SK-N-SH (cell line): ENCODE measurements around the gene DDR1. TPM values are rescaled to one million over a fixed set of nuclear protein-coding genes. Genes with fewer than 3 reads are reported as not detected.

Source experiments
- CTCF ChIA-PET: fragments of 300-600, 350-600 bp; formaldehyde crosslinking; extraction: SDS; loops from one replicate; lab custom pipeline; 2021; lab: Yijun Ruan, JAX
- POLR2A ChIA-PET: fragments of 350-600 bp; sonication (Branson Sonifier 250); formaldehyde crosslinking; extraction: SDS; loops from one replicate; lab custom pipeline; 2020; ENCODE audit warnings: antibody characterized with exemption, inconsistent platforms; lab: Yijun Ruan, JAX
- DNase-seq: peaks from one replicate; pipeline ENCODE4 v3.0.0; 2012
- H2AFZ ChIP-seq: fragments of 200-600 bp; sonication (generic); 2 replicates; pipeline ENCODE4 v1.8.1; 2016; ENCODE audit warnings: antibody characterized with exemption, mild to moderate bottlenecking, low read depth
- H3F3A ChIP-seq: fragments of 200-600 bp; sonication (generic); replicated peaks from 2 replicates; pipeline ENCODE3; 2016; ENCODE audit warnings: antibody characterized with exemption, mild to moderate bottlenecking; ENCODE audit not compliant: insufficient read depth
- H3K27ac ChIP-seq, 2 experiments: fragments of 200-500 bp in 1 of 2; fragments of 200-600 bp in 1 of 2; sonication (Bioruptor generic) in 1 of 2; sonication (generic), shearing (Covaris generic) in 1 of 2; 2 replicates each; pipeline versions ENCODE4 v1.5.1 to v1.6.1; 2014 to 2016; ENCODE audit warnings: low read depth in 2 of 2, inconsistent platforms in 1 of 2, low read length in 1 of 2, mild to moderate bottlenecking in 1 of 2, mixed read lengths in 1 of 2
- H3K27me3 ChIP-seq: fragments of 200-600 bp; sonication (generic), shearing (Covaris generic); 2 replicates; pipeline ENCODE4 v1.6.1; 2016; ENCODE audit warnings: mixed run types; ENCODE audit not compliant: insufficient read depth
- H3K36me3 ChIP-seq, 2 experiments: fragments of 200-500 bp in 1 of 2; fragments of 200-600 bp in 1 of 2; sonication (Bioruptor generic) in 1 of 2; sonication (generic) in 1 of 2; replicated peaks in 1 of 2; 2 replicates each; pipeline versions ENCODE3 to v1.5.1; 2014 to 2016; ENCODE audit warnings: low read length in 1 of 2, mild to moderate bottlenecking in 1 of 2; ENCODE audit not compliant: insufficient read depth in 2 of 2, control insufficient read depth in 1 of 2
- H3K4me1 ChIP-seq, 2 experiments: fragments of 200-500 bp in 1 of 2; fragments of 200-600 bp in 1 of 2; sonication (Bioruptor generic) in 1 of 2; sonication (generic), shearing (Covaris generic) in 1 of 2; 2 replicates each; pipeline versions ENCODE4 v1.5.1 to v1.6.1; 2014 to 2016; ENCODE audit warnings: low read depth in 1 of 2, low read length in 1 of 2, mixed run types in 1 of 2; ENCODE audit not compliant: insufficient read depth in 2 of 2, control insufficient read depth in 1 of 2
- H3K4me2 ChIP-seq: fragments of 200-600 bp; sonication (generic), shearing (Covaris generic); 2 replicates; pipeline ENCODE4 v1.6.1; 2017; ENCODE audit warnings: mixed run types
- H3K4me3 ChIP-seq, 2 experiments: fragments of 200-500 bp in 1 of 2; fragments of 200-600 bp in 1 of 2; sonication (Bioruptor generic) in 1 of 2; sonication (generic), shearing (Covaris generic) in 1 of 2; 2 replicates each; pipeline versions ENCODE4 v1.5.1 to v1.8.1; 2014 to 2016; ENCODE audit warnings: low read depth in 2 of 2, inconsistent platforms in 1 of 2, low read length in 1 of 2, mild to moderate bottlenecking in 1 of 2, mixed read lengths in 1 of 2, moderate library complexity in 1 of 2
- H3K79me2 ChIP-seq: fragments of 200-600 bp; sonication (generic); 2 replicates; pipeline ENCODE4 v1.8.1; 2017; ENCODE audit warnings: mild to moderate bottlenecking; ENCODE audit not compliant: insufficient read depth
- H3K9ac ChIP-seq: fragments of 200-600 bp; sonication (generic); 2 replicates; pipeline ENCODE4 v1.6.1; 2017; ENCODE audit warnings: mixed run types
- H3K9me2 ChIP-seq: fragments of 200-600 bp; sonication (generic); 2 replicates; pipeline ENCODE4 v1.6.1; 2017; ENCODE audit warnings: mixed run types
- H3K9me3 ChIP-seq: fragments of 200-600 bp; sonication (generic); 2 replicates; pipeline ENCODE4 v1.6.1; 2017; ENCODE audit warnings: mixed run types, mild to moderate bottlenecking, moderate library complexity
- H4K20me1 ChIP-seq: fragments of 200-600 bp; sonication (generic); 2 replicates; pipeline ENCODE4 v1.6.1; 2017; ENCODE audit warnings: mild to moderate bottlenecking, mixed run types; ENCODE audit not compliant: insufficient read depth
- CTCF ChIP-seq: fragments of 200-600 bp; sonication (generic); IDR thresholded peaks from 2 replicates; pipeline ENCODE4 v1.6.1; 2017; ENCODE audit warnings: antibody characterized with exemption, mild to moderate bottlenecking, moderate library complexity
- EP300 ChIP-seq, 2 experiments: IDR thresholded peaks; 2 replicates each; pipeline versions ENCODE4 v1.4.0 to v1.6.1; 2012; ENCODE audit warnings: borderline replicate concordance in 1 of 2, low read depth in 1 of 2, low read length in 1 of 2
- RAD21 ChIP-seq: IDR thresholded peaks from 2 replicates; pipeline ENCODE4 v1.6.1; 2012; ENCODE audit warnings: mild to moderate bottlenecking, low read length
- RCOR1 ChIP-seq: fragments of 150-350 bp; IDR thresholded peaks from 2 replicates; pipeline ENCODE4 v1.6.1; 2017; ENCODE audit warnings: antibody characterized with exemption, low read length
- RXRA ChIP-seq: IDR thresholded peaks from 2 replicates; pipeline ENCODE4 v1.4.0; 2012; ENCODE audit warnings: low read depth, mild to moderate bottlenecking, borderline replicate concordance
- SIN3A ChIP-seq: IDR thresholded peaks from 2 replicates; pipeline ENCODE4 v1.6.1; 2012; ENCODE audit warnings: low read depth, mild to moderate bottlenecking, low read length, moderate library complexity, borderline replicate concordance
- SMC3 ChIP-seq: IDR thresholded peaks from 2 replicates; pipeline ENCODE4 v1.6.1; 2012; ENCODE audit warnings: low read depth, low read length, improper control_type of control experiment
- TAF1 ChIP-seq: IDR thresholded peaks from 2 replicates; pipeline ENCODE4 v1.6.1; 2012; ENCODE audit warnings: low read depth, mild to moderate bottlenecking, low read length, moderate library complexity, borderline replicate concordance
- WGBS: methylation state at CpG from one replicate; pipeline ENCODE4 v1.1.6; 2017; ENCODE audit warnings: low lambda C conversion rate; 5-methylcytosine and 5-hydroxymethylcytosine counted together
- polyA plus RNA-seq, 3 experiments: library from polyadenylated mRNA; depleted of rRNA; stranded (reverse); fragments of >200 nt; gene quantifications; 2 replicates each; pipeline ENCODE4 v1.2.3, GENCODE V29; 2012

The DDR1 gene
- polyA plus RNA-seq, 1 of the 3 experiments (the other 2 are of a cell fraction) = 52.8 TPM

- WGBS = 70% methylated on average over 5 of the region's 5 CpGs
Observed at GRCh38 chr6:30854285-30855040, 29.9 kb upstream of the DDR1 start.

GRCh38 chr6:30855429-30856075 lies 28.8 kb upstream of the DDR1 start:
- no peak overlapping the region for H3K4me3 ChIP-seq
- no peak for TF ChIP-seq RAD21
- TF ChIP-seq CTCF = no peak
- TF ChIP-seq SMC3 = no peak
- TF ChIP-seq SIN3A = no peak
- no peak for TF ChIP-seq TAF1
- no peak for TF ChIP-seq RXRA
- TF ChIP-seq RCOR1 = no peak
- no peak overlapping the region for H3K4me2 ChIP-seq
- 57% methylated on average over 6 of the region's 6 CpGs for WGBS
- no peak overlapping the region for H3K9ac ChIP-seq
- no peak for DNase-seq
- no peaks in the 10 kb centered on the region for H3F3A ChIP-seq
- H3K79me2 ChIP-seq = no peaks in the 10 kb centered on the region
- H3K36me3 ChIP-seq = no peaks in the 10 kb centered on the region
- POLR2A ChIA-PET = no interaction called here
- H3K4me1 ChIP-seq = no peaks in the 10 kb centered on the region
- H3K27ac ChIP-seq = no peak overlapping the region
- CTCF ChIA-PET = interaction anchor here (0.8 to 1.7 kb wide), 4 partner anchors 21 to 232 kb away, joined by 3 to 5 read pairs (median 4); no protein-coding TSS in a partner anchor
- no peaks in the 10 kb centered on the region for H3K27me3 ChIP-seq
- no peaks in the 10 kb centered on the region for H3K9me2 ChIP-seq
- no peak overlapping the region for H2AFZ ChIP-seq
- no peaks in the 10 kb centered on the region for H4K20me1 ChIP-seq
- no peaks in the 10 kb centered on the region for H3K9me3 ChIP-seq

More at GRCh38 chr6:30854285-30855040, 29.9 kb upstream of the DDR1 start:
- H3K4me3 ChIP-seq = no peak overlapping the region
- no peak overlapping the region for H3K4me2 ChIP-seq
- H3K9me3 ChIP-seq = no peaks in the 10 kb centered on the region
- H3K79me2 ChIP-seq = no peaks in the 10 kb centered on the region
- no peak for DNase-seq
- ChIA-PET CTCF (no interaction called here), POLR2A (no interaction called here)
- H3K9me2 ChIP-seq = no peaks in the 10 kb centered on the region
- H3F3A ChIP-seq = no peaks in the 10 kb centered on the region
- no peaks in the 10 kb centered on the region for H3K36me3 ChIP-seq
- TF ChIP-seq EP300 (IDR thresholded peaks at IDR 0.05; ENCODE audit: borderline replicate concordance in 1 of 2, low read depth in 1 of 2, low read length in 1 of 2) (no peak), SMC3 (no peak)
- H3K27me3 ChIP-seq = no peaks in the 10 kb centered on the region
- no peaks in the 10 kb centered on the region; a peak in 1 of 4 replicates for H3K4me1 ChIP-seq
- H4K20me1 ChIP-seq = no peaks in the 10 kb centered on the region
- no peak overlapping the region for H3K9ac ChIP-seq
- no peak overlapping the region for H2AFZ ChIP-seq
- H3K27ac ChIP-seq = no peak overlapping the region
